HCT116 (cell line): ENCODE measurements around the gene ERVW-1. TPM values are rescaled to one million over a fixed set of nuclear protein-coding genes. Genes with fewer than 3 reads are reported as not detected.
"Not testable (repeated sequence)": the region's sequence is repeated elsewhere in the genome, so short reads cannot be mapped to it uniquely, and the experiment has no call there.

Source experiments
- ATAC-seq: fragments of 200-7000 bp; cut with Tn5 transposase; 2 replicates; pipeline ENCODE4 v1.9.1; 2020; ENCODE audit warnings: mild to moderate bottlenecking, moderate library complexity
- BruUV-seq: library from RNA; stranded (reverse); fragments of 400-500 nt; replicated peaks from 2 replicates; lab custom pipeline; 2021; lab: Mats Ljungman, UMichigan
- CTCF ChIA-PET: fragments of 300-600 bp; sonication (Branson Sonifier 250); formaldehyde crosslinking; loops from one replicate; lab custom pipeline; 2021; ENCODE audit warnings: antibody characterized with exemption; lab: Charles Lee
- POLR2A ChIA-PET: fragments of 300-600, 350-600 bp; sonication (Branson Sonifier 250); formaldehyde crosslinking; loops from one replicate; lab custom pipeline; 2021; ENCODE audit warnings: antibody characterized with exemption; lab: Charles Lee
- RAD21 ChIA-PET, 2 experiments: fragments of 300-600 bp; sonication (Branson Sonifier 250); formaldehyde crosslinking; loops; one replicate each; lab custom pipeline; 2023; ENCODE audit warnings: low total read pairs in 2 of 2; ENCODE audit not compliant: uncharacterized antibody in 2 of 2, unreplicated experiment in 2 of 2, low non-redundant PET in 1 of 2; lab: Charles Lee
- DNase-seq: peaks from one replicate; pipeline ENCODE4 v3.0.0-alpha.2; 2010; ENCODE audit warnings: low read depth, low spot score
- H2AFZ ChIP-seq: fragments of 200-600 bp; shearing (Covaris generic), sonication (generic); 2 replicates; pipeline ENCODE4 v1.6.1; 2017; ENCODE audit warnings: low read depth, mixed run types, mixed read lengths, antibody characterized with exemption, low read length; ENCODE audit not compliant: poor library complexity, severe bottlenecking
- H3K27ac ChIP-seq: 2 replicates; pipeline ENCODE4 v1.5.1; 2012; ENCODE audit warnings: low read depth, low read length
- H3K27me3 ChIP-seq: fragments of 200-600 bp; sonication (generic); 2 replicates; pipeline ENCODE4 v1.6.1; 2016; ENCODE audit warnings: mixed run types, low read length, mixed read lengths; ENCODE audit not compliant: insufficient read depth
- H3K36me3 ChIP-seq, 2 experiments: fragments of 200-500 bp in 1 of 2; fragments of 200-600 bp in 1 of 2; sonication (Bioruptor generic) in 1 of 2; sonication (generic) in 1 of 2; 2 replicates each; pipeline versions ENCODE4 v1.5.1 to v1.6.1; 2014 to 2016; ENCODE audit warnings: low read length in 2 of 2, inconsistent platforms in 1 of 2, mixed read lengths in 1 of 2, mixed run types in 1 of 2; ENCODE audit not compliant: insufficient read depth in 2 of 2, control insufficient read depth in 1 of 2
- H3K4me1 ChIP-seq, 2 experiments: fragments of 200-600 bp in 1 of 2; sonication (generic) in 1 of 2; 2 replicates each; pipeline versions ENCODE4 v1.5.1 to v1.6.1; 2012 to 2017; ENCODE audit warnings: low read length in 2 of 2, inconsistent platforms in 1 of 2, mild to moderate bottlenecking in 1 of 2, mixed read lengths in 1 of 2, mixed run types in 1 of 2, moderate library complexity in 1 of 2; ENCODE audit not compliant: insufficient read depth in 2 of 2, control insufficient read depth in 1 of 2
- H3K4me2 ChIP-seq: fragments of 200-600 bp; sonication (generic); 2 replicates; pipeline ENCODE4 v1.6.1; 2017; ENCODE audit warnings: mixed run types, low read length, mixed read lengths
- H3K4me3 ChIP-seq, 2 experiments: fragments of 200-600 bp in 1 of 2; sonication (generic) in 1 of 2; replicated peaks in 1 of 2; 2 replicates each; pipeline ENCODE4 v1.5.1; 2011 to 2016; ENCODE audit warnings: low read length in 2 of 2, control low read depth in 1 of 2, low read depth in 1 of 2, mild to moderate bottlenecking in 1 of 2, mixed read lengths in 1 of 2, mixed run types in 1 of 2
- H3K79me2 ChIP-seq: fragments of 200-600 bp; sonication (generic); 2 replicates; pipeline ENCODE4 v1.6.1; 2017; ENCODE audit warnings: mild to moderate bottlenecking, mixed run types, low read length, moderate library complexity, mixed read lengths; ENCODE audit not compliant: insufficient read depth
- H3K9ac ChIP-seq: fragments of 200-600 bp; sonication (generic); 2 replicates; pipeline ENCODE4 v1.6.1; 2016; ENCODE audit warnings: low read length, mixed read lengths
- H3K9me2 ChIP-seq: fragments of 200-600 bp; sonication (generic), shearing (Covaris generic); 2 replicates; pipeline ENCODE4 v1.6.1; 2017; ENCODE audit warnings: mixed run types, mild to moderate bottlenecking, moderate library complexity; ENCODE audit not compliant: insufficient read depth
- H3K9me3 ChIP-seq, 2 experiments: fragments of 200-500 bp in 1 of 2; fragments of 200-600 bp in 1 of 2; sonication (Bioruptor generic) in 1 of 2; sonication (generic) in 1 of 2; 2 replicates each; pipeline ENCODE4 v1.6.1; 2014 to 2017; ENCODE audit warnings: low read length in 2 of 2, mixed read lengths in 2 of 2, inconsistent platforms in 1 of 2, low read depth in 1 of 2, mild to moderate bottlenecking in 1 of 2, mixed run types in 1 of 2, moderate library complexity in 1 of 2; ENCODE audit not compliant: control insufficient read depth in 1 of 2, insufficient read depth in 1 of 2
- H4K20me1 ChIP-seq: fragments of 200-600 bp; sonication (generic), shearing (Covaris generic); 2 replicates; pipeline ENCODE4 v1.6.1; 2017; ENCODE audit warnings: mixed run types, mild to moderate bottlenecking, moderate library complexity; ENCODE audit not compliant: insufficient read depth
- CEBPB ChIP-seq: IDR thresholded peaks from 2 replicates; pipeline ENCODE4 v1.6.1; 2012; ENCODE audit warnings: low read depth
- ELF1 ChIP-seq: IDR thresholded peaks from 2 replicates; pipeline ENCODE4 v1.6.1; 2012; ENCODE audit warnings: low read depth, borderline replicate concordance
- EZH2phosphoT487 ChIP-seq: fragments of 200-600 bp; IDR thresholded peaks from 2 replicates; pipeline ENCODE4 v1.6.1; 2018; ENCODE audit warnings: antibody characterized with exemption, borderline replicate concordance
- POLR2A ChIP-seq: IDR thresholded peaks from 2 replicates; pipeline ENCODE4 v1.7.0; 2011; ENCODE audit warnings: borderline replicate concordance; ENCODE audit not compliant: insufficient read depth, insufficient read length; ENCODE audit errors: extremely low read depth
- SIN3A ChIP-seq: IDR thresholded peaks from 2 replicates; pipeline ENCODE4 v1.6.1; 2012; ENCODE audit warnings: low read depth
- TCF7L2 ChIP-seq: IDR thresholded peaks from 2 replicates; pipeline ENCODE4 v1.7.0; 2011; ENCODE audit warnings: borderline replicate concordance, inconsistent platforms; ENCODE audit not compliant: insufficient read depth, insufficient read length; ENCODE audit errors: extremely low read depth
- intact Hi-C: fragments of 100-400 bp; cut with micrococcal nuclease; formaldehyde crosslinking; loops from 2 replicates; pipeline ENCODE4 v1.10.0; 2022
- total RNA-seq: library from RNA; stranded (reverse); gene quantifications from one replicate; pipeline ENCODE4 v1.2.1, GENCODE V29; 2021; ENCODE audit not compliant: unreplicated experiment
- TF ChIP-seq, protein P1 (sequence below): IDR thresholded peaks from 2 replicates; pipeline ENCODE4 v1.6.1; 2012
- TF ChIP-seq, protein P2 (sequence below), 3 experiments: fragments of 200-600 bp in 1 of 3; sonication (generic) in 1 of 3; IDR thresholded peaks in 2 of 3; conservative IDR thresholded peaks in 1 of 3; 2 replicates each; pipeline ENCODE4 v1.5.1; 2012 to 2017; ENCODE audit warnings: low read depth in 2 of 3, low read length in 2 of 3, antibody characterized with exemption in 1 of 3, borderline replicate concordance in 1 of 3, control low read depth in 1 of 3, mild to moderate bottlenecking in 1 of 3, mixed read lengths in 1 of 3, mixed run types in 1 of 3, moderate library complexity in 1 of 3; ENCODE audit not compliant: insufficient read depth in 1 of 3

The ERVW-1 gene
- total RNA-seq, 1 experiment from 2014 or later, result not detected

DNA sequence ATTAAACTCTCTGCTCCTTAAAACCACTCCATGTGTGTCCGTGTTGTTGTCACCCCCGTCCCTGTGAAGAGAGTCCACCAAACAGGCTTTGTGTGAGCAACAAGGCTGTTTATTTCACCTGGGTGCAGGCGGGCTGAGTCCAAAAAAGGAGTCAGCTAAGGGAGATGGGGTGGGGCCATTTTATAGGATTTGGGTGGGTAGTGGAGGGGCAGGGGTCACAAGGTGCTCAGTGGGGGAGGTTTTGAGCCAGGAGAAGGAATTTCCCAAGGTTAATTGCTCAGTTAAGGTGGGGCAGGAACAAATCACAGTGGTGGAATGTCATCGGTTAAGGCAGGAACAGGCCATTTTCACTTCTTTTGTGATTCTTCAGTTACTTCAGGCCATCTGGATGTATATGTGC lies 1.4 kb upstream of the ERVW-1 start:
- CTCF ChIA-PET, ATAC-seq, POLR2A ChIA-PET, H3K27ac ChIP-seq, H4K20me1 ChIP-seq, H2AFZ ChIP-seq, BruUV-seq, H3K9me2 ChIP-seq, H3K9ac ChIP-seq, H3K27me3 ChIP-seq, RAD21 ChIA-PET, H3K4me3 ChIP-seq, H3K36me3 ChIP-seq, DNase-seq, H3K9me3 ChIP-seq, H3K79me2 ChIP-seq, H3K4me2 ChIP-seq, H3K4me1 ChIP-seq, intact Hi-C loops: not testable (repeated sequence)

DNA sequence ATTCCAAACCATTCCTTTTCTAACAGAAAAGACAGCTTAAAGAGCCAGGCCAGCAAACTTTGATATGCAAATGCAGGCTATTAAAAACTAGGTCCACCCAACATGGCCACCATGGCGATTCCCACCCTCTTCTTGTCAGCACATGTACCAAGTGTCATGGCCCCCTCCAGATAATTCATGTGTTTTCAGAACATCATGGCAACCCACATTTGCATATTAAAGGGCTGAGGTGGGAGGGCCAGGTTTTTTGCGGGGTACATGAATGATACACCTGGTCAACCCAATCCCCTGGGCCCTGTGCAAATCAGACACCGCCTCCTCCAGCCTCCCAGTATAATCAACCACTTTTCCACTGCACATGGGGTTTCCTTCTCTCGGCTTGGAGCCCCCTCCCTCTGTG lies 965 bp upstream of the ERVW-1 start:
- no peaks in the 10 kb centered on the region for H3K9me2 ChIP-seq
- H3K27ac ChIP-seq, result no peak overlapping the region
- H3K4me3 ChIP-seq, result no peak overlapping the region
- H2AFZ ChIP-seq, result no peak overlapping the region
- no TSS peak for BruUV-seq
- H3K36me3 ChIP-seq, result no peaks in the 10 kb centered on the region
- CTCF ChIA-PET, result no interaction called here
- H3K4me2 ChIP-seq, result no peak overlapping the region
- DNase-seq (no peak), ATAC-seq (no peak)
- H3K4me1 ChIP-seq, result no peaks in the 10 kb centered on the region
- RAD21 ChIA-PET, result no interaction called here
- H4K20me1 ChIP-seq, result no peaks in the 10 kb centered on the region
- intact Hi-C loops, result no loop called here
- no peaks in the 10 kb centered on the region for H3K79me2 ChIP-seq
- no peaks in the 10 kb centered on the region for H3K27me3 ChIP-seq
- no peaks in the 10 kb centered on the region for H3K9me3 ChIP-seq
- POLR2A ChIA-PET, result no interaction called here
- no peak for TF ChIP-seq SIN3A
- TF ChIP-seq TCF7L2, result no peak
- TF ChIP-seq, protein P1, sequence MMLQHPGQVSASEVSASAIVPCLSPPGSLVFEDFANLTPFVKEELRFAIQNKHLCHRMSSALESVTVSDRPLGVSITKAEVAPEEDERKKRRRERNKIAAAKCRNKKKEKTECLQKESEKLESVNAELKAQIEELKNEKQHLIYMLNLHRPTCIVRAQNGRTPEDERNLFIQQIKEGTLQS, result no peak
- TF ChIP-seq POLR2A, result no peak
- TF ChIP-seq ELF1, result no peak
- TF ChIP-seq, protein P2, sequence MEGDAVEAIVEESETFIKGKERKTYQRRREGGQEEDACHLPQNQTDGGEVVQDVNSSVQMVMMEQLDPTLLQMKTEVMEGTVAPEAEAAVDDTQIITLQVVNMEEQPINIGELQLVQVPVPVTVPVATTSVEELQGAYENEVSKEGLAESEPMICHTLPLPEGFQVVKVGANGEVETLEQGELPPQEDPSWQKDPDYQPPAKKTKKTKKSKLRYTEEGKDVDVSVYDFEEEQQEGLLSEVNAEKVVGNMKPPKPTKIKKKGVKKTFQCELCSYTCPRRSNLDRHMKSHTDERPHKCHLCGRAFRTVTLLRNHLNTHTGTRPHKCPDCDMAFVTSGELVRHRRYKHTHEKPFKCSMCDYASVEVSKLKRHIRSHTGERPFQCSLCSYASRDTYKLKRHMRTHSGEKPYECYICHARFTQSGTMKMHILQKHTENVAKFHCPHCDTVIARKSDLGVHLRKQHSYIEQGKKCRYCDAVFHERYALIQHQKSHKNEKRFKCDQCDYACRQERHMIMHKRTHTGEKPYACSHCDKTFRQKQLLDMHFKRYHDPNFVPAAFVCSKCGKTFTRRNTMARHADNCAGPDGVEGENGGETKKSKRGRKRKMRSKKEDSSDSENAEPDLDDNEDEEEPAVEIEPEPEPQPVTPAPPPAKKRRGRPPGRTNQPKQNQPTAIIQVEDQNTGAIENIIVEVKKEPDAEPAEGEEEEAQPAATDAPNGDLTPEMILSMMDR (IDR thresholded peaks at IDR 0.05 in 2 of 3, conservative IDR thresholded peaks at IDR 0.05 in 1 of 3; ENCODE audit: borderline replicate concordance in 1 of 3, insufficient read depth in 1 of 3, low read depth in 2 of 3, low read length in 2 of 3), result no peak
- no peak for TF ChIP-seq CEBPB
- TF ChIP-seq EZH2phosphoT487, result no peak
- no peak overlapping the region for H3K9ac ChIP-seq
